HG03095 (cell line): Measurements from ENCODE around the gene TRAP1.
A peak's percentile ranks its signal among the peaks of the same experiment; 100 is the strongest.

Experiments
- ATAC-seq: cut with Tn5 transposase; IDR thresholded peaks from one replicate; pipeline ENCODE4 v1.9.1; 2021; ENCODE audit warnings: moderate library complexity; ENCODE audit not compliant: unreplicated experiment

The TRAP1 gene

DNA sequence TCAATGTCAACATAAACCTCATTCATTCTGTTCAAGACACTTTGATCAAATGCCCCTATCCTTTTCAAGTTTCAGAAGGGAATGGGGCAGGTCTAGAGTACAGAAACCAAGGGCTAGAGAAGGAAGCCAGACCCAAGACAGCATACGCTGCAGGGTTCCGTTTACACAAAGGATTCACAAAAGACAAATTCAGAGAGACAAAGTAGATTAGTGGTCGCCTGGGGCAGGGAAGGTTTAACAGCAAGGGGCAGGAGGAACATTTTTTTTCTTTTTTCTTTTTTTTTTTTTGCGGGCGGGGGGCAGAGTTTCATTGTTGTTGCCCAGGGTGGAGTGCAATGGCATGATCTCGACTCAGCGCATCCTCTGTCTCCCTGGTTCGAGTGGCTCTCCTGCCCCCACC, 19.9 kb upstream of the TRAP1 start:
- ATAC-seq: no peak

DNA sequence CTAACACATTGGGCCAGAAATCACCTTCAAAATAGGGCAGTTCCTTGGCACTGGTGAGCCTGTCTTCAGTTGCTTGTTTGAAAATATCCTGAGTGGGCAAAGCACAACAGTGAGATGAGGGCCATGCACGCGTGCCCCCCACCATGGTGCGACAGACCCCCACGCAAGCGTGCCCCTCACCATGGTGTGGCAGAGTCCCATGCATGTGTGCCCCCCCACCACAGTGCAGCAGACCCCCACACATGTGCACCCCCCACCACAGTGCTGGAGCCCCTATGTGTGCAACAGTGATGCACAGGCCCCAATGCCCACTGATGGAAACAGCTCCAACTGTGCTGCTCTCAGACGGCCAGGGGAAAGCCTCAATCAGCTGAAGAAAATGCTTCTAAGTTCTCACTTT, 18.8 kb upstream of the TRAP1 start:
- no peak for ATAC-seq

DNA sequence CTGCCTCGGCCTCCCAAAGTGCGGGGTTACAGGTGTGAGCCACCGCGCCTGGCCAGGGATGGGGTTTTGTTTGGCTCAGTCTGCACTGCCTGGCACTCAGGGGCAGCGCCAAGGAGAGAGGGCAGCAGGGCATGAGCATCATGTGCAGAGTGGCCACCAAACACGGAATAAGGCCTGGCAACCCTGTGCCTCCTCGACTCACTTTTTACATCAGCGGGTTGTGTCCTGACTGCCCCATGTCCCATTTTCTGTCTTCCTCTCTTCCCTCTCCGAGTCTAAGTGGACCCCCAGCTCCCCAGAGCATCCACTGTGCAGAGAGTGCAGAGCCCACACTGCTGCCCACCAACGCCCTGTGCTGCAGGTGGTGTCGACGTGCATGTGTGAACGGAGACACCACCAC, 18.2 kb upstream of the TRAP1 start:
- ATAC-seq: no peak

DNA sequence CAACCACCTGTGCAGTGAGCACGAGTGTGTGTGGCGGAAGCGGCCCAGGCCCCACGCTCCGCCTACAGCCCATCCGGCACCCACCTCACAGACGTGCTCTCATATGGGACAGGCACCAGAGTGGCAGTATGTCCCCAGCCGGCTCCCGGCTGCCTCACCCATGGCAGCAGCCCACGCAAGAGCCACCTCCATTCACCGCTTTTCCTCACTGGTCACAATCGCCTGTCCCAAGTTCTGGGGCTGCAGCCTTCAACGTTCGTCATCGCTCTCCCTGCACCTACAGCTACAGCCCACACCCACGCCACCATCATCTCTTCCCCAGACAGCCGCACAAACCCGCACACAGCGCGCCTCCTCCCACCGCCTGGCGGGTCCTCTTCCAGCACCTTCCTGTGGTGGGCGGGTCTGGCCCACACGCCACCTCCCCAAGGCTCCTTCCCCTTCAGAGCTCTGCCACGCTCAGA, 17.5 kb upstream of the TRAP1 start:
- ATAC-seq: no peak

DNA sequence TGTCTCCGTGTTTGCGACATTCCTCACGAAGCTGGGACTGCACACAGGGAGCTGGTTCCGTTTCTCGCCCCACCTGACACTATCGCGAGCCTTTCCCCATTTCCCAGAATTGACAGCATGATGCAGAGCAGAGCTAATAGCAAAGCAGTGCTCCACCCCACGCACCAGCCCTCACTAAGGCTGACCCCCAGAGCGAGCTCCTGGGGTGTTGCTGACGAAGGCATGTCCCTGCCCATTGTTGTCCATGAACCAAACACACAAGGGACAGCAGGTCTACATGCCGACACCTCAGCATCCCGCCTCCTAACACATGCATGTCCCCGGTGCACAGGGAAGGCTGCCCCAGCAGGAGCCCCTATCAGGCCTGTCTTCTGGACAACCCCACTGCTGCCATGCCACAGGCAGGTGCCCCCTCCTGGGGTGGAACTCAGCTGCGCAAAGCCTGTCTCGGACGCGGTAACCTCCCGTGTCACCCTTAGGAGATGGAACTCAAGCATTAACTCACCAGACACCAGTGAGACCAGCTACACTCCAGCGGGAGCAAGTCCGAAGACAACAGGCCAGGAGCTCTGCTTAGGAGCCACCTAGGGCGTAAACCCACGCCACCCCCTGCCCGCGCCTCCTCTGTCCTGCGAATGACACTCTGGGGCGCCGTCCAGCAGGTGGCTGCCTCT, 16.9 kb upstream of the TRAP1 start:
- no peak for ATAC-seq

DNA sequence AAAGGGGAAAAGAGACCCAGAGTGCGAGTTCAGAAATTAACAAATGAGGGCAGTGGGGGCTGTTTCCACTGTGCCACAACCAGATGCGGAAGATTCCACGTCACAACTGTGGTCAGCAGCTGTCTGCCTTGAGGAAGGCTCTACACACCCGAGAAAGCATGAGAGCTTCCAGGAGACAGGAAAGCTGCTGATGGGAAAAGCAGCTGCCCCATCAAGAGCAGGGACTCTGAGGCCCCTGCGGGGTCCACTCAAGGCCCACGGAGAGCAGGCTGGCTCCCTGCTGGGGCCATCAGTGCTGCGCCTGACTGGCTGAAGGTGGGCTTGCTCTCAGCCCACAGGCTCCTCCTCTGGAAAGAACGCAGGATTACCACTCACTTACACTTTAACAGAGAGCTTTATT, 14.8 kb upstream of the TRAP1 start:
- no peak for ATAC-seq

DNA sequence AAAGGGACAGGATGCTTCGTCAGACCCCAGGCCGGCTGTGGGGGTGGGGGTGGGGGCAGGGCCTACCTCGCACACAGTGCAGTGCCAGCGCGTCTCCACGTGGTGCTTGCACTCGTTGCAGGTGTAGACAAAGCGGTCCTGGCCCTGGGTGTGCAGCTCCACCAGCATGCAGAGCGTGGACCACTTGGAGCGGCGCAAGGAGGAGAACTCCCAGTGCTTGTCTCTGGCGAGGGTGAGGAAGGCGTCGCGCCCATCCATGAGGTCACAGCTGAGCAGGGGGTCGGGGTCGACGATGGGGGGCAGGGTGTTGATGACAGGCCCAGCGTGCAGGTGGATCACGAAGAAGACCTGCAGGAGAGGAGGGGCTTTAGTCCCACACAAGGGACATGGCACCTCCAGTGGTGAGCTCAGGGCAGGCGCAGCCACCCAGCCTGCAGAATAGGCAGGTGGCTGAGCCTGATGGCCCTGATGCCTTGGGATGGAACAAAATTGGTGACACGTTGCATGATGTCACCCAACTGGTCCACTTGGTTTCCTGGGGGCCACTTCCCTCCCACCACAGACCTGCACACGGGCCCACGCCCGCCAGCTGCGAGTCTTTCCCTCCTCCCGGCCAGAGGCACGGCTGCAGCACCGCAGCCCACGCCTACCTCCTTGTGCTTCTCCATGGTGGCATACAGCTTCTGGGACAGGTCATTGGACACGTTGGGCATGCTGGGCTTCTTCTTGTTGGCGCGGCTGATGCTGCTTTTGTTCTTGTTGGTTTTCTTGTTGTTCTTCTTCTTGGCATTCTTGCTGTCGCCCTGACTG, 14.0 kb upstream of the TRAP1 start:
- no peak for ATAC-seq

DNA sequence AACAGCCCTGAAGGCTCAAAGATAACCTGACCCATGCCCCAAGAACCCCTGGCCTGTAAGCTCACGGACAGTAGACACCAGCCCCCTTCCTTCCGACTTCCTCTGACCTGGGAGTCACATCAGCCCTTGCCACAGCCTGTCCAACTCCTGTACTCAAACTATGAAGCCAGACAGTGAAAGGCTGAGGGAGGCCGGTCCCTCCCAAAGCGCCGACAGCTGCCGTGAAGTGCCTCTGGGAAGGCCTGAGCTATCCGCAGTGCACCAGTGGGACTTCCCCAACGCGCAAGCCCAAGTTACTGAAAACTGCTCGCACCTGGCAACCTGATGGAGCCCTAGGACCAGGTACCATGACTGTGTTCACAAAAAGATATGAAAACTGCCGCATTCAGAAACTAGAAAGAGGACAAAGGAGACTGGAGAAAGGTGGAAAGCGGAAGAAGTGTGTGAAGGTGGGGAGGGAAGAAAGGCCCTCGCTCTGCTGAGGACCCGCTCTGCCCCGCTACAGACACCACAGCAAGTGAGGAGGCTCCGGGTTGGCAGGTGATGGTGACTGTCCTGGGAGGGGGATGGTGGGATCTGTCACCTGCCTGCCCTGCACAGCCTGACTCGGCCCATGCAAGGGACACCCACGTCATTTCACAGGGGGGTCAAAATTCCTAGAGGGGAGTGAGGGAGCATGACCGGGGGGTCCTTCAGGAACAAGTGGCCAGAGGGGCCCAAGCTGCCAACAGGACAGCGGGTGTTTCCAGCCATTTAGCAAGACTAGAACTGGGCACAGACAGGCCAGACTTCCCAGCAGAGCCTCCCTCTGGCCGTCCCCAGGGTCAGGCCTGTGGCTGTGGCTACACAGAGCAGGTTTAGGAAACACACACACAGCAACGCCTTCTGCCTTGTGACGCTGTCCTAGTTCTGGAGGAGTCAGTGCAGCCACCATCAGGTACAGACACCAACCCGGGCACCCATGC, 13.1 kb upstream of the TRAP1 start:
- no peak for ATAC-seq

DNA sequence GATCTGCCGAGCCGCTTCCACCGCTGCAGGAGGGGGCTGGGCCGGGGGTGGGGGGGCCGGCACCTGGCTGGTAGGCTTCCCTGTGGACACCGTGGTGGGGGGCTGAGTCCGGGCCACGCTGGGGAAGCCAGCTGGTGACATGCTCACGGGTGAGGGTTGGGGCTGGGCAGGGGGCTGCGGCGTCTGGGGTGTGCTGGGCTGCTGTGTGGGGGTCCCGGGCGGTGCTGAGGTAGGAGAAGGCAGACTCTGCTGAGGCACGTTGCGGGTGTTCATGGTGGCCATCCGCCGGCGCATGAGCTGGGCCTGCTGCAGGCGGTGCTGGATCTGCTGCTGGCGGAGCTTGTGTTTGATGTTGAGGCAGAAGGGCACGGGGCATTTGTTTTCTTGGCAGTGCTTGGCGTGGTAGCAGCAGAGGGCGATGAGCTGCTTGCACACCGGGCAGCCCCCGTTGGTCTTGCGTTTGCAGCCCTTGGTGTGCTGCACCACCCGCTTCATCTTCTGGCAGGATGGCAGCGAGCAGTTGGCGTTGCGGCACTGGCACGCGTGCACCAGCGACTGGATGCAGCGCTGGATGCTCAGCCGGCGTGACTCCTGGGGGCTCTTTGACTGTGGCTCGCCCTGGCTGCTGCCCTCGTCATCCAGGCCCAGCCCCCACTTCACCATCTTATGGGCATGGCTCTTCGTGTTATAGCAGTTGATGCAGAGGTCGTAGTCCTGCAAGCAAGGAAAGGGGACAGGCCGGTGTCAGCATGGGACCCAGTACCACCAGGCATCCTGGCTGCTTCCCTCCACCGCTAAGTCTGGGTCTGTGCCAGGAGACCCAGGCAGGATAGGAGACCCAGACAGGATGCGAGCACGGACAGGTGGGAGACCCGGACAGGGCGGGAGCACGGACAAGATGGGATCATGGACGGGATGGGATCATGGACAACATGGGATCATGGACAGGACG, 12.1 kb upstream of the TRAP1 start:
- no peak for ATAC-seq

DNA sequence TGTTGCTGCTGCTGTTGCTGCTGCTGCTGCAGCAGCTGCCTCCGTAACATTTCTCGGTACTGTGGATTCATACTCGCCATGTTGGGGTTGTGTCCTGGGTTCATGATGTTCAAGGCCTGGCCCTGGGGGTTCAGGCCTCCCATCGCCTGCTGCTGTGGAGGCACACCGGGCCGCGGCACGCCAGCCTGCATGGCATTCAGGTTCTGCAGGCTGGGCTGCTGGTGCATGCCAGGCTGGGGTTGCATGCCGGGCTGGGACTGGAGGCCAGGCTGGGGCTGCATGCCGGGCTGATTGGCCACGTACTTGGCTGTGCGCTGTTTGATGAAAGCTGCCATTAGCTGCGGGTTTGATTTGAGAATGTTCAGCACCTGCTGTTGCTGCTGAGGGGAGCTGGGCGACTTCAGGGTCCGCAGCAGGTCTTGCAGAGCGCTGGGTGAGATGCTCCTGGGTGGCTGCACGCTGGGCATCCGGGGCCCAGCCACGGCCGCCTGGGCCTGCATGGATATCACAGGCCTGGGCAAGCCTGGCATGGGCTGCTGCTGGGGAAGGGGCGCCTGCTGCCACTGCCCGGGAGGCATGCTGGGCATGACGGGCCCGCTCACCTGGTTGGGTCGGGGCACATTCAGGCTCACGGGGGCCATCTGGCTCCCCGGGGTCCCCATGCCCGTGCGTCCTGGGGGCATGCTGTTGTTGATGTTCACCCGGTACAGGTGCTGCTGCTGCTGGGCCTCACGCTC, 11.3 kb upstream of the TRAP1 start:
- ATAC-seq: no peak

DNA sequence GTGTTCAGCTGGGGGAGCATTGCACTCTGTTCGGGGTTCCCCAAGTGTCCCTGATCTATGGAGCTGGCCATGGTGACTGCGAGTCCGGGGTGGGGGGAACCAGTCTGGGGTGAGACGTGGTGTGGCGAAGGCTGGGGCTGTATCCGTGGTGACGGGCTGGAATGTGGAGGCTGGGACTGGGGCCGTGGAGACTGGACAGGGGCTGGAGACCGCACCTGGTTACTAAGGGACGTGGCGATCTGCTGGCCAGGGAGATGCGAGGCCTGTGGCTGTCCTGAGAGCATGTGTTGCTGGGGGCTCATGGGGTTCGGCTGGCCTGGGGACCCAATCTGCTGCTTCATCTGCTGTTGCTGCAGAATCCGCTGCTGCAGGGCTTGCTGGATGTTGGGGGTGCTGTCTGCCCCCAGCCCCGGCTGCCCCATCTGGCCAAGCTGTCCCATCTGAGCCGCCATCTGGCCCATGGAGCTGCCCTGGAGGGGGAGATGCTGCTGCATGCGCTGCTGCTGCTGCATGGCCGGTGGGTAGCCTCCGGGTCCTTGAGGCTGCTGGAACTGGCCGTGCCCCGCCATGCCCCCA, 10.6 kb upstream of the TRAP1 start:
- ATAC-seq: no peak

DNA sequence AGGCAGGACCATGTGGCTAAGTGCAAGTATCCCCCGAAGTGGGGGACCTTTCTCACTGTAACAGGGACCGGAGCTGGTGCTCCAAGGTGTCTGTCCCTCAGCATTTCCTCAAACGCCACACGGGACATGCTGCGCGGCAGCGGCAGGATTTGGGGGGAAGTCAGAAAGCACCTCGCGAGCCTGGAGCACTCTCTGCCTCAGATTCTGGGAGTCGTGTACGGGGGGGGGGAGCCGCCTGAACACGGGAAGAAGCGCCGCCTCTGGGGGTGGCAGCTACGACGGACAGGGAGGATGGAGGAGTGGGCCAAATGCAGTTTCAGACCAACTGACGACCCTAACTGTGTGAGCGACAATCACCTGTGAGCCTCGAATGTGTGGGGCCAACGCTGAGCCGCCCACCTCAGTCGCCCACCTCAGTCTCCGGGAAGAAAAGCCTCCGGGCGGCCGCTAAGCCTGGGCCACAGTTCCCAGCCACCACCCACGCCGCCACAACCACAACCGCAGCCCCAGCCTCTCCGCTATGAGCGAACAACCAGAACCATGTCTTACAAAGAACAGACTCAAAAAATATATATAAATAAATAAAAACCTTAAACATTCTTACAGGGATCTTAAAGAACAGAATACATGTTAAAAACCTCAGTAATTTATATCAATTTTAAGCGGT, 8.8 kb upstream of the TRAP1 start:
- no peak for ATAC-seq

DNA sequence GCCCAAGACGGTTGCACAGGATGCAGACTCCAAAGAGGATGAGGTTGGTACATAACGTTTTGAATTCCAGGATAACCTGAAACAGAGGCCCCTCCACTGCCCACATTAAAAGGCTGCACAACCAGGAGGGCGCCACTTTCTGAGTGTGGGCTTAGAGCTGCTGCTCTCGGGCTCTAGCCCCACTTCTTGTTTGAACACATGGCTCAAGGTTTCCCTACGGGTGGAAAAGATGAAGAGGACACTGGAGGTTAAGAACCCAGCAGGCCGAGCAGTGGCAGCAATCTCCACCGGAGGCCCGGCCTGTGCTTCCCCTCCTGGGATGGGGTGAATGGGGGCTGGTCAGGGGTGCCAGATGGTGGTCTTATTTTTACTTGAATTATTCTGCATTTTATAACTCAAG, 8.0 kb upstream of the TRAP1 start:
- ATAC-seq: no peak

DNA sequence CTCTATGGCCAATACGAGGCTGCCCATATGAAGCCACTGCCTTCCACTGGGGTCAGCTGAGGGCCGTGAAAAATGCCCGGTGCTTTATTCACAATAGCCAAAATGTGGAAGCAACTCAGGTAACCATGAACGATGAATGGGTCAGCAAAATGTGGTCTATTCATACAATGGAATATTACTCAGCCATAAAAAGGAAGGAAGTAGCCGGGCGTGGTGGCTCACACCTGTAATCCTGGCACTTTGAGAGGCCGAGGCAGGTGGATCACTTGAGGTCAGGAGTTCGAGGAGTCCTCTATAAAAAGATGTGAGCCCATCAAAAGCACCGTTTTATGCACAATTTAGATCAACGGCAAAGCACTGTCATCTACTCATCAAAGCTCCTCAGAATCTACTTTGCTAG, 5.2 kb upstream of the TRAP1 start:
- no peak for ATAC-seq

DNA sequence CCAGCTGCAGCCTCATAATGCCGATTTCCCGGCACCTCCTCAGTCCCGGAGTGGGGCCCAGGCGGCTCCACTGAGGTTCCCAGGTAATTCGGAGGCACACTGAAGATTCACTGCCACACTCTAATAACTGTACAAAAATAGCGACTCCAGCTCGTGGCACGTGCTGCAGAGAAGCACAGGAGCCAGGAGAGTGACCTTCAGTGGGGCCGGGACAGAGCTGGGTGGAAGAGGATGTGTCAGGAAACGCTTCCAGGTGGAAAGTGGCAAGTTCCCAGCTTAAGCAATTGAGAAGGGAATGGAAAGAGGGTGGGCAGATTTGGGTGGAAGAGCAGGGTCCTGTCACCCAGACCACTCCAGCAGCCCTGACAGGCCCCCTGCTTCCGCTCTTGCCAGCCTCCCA, 3.1 kb upstream of the TRAP1 start:
- no peak for ATAC-seq

DNA sequence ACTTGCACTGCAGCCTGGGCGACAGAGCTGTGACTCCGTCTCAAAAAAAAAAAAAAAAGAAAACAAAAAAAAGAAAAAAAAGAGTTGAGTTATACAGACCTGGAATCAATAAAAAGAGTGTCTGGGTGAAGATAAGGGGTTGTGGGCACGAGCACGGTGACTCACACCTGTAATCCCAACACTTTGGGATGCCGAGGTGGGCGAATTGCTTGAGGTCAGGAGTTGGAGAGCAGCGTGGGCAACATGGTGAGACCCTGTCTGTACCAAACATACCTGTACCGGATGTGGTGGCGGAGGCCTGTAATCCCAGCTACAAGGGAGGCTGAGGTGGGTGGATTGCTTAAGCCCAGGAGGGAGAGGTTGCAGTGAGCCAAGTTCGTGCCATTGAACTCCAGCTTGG, 1.3 kb upstream of the TRAP1 start:
- ATAC-seq: no peak

DNA sequence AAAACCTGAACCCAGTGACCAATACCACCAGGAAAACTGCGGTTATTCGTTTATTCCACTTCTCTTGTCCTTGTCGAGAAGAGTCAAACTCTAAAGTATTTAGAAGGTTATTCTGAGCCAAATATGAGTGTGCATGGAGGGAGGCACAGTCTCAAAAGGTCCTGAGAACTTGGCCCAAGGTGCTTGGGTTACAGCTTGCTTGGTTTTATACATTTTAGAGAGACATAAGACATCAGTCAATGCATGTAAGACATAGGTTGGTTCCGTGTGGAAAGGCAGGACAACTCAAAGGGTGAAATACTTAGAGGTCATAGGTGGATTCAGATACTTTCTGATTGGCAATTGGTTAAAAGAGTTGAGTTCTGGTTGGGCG, 681 bp upstream of the TRAP1 start:
- no peak for ATAC-seq

DNA sequence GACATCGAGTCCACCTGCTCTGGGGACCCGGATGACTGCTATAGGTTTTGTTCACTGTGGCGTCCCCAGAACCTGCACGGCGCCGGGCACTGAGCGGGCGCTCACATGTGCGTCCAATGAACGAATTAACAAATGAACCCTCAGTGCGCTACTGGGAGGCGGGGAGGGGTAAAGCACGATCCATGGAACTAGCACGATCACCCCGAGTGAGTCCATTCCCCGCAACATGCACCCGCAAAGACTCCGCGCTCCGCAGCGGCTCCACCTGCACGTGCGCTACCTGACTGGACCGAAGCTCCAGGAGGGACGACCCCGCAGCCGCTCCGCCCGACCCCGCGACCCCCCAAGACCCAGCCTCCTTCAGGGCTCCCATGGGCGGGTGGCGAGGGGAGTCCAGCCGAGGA, 491 bp downstream of the TRAP1 start:
- ATAC-seq: peak; percentile 25

DNA sequence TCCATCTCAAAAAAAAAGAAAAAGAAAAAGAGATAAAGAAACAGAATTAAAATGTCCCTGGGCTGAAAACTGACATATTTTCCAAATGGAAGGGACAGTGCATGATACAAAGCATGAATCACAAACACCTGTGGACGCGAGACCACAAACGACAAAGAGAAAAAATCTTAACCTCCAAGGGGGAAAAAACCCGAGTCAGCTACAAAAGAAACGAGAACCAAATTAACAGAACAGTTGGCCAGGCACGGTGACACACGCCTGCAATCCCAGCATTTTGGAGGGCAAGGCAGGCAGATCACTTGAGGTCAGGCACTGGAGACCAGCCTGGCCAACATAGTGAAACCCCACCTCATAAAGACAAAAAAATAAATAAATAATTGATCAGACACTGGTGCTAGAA, 1.9 kb downstream of the TRAP1 start:
- ATAC-seq: no peak
